ENCODE data around the gene ODAM. TPM values are rescaled to one million over a fixed set of nuclear protein-coding genes. Genes with fewer than 3 reads are reported as not detected.
"Not testable (repeated sequence)": the region's sequence is repeated elsewhere in the genome, so short reads cannot be mapped to it uniquely, and the experiment has no call there.

ODAM gene
- total RNA-seq, 1 donor from 2014 or later = not detected

GRCh38 chr4:70236125-70236524, 40.6 kb downstream of the ODAM start:
- DNase-seq (ENCODE audit: low read depth) (no peak), FAIRE-seq (no peak)
- TF ChIP-seq CTCF (IDR thresholded peaks at IDR 0.05; ENCODE audit: insufficient read depth, low read length, severe bottlenecking) = no peak
- Histone ChIP-seq H3K36me3 (ENCODE audit: control insufficient read depth, insufficient read depth, low read length) (no peaks in the 10 kb centered on the region), H3K4me3 (ENCODE audit: low read depth, low read length) (no peak overlapping the region), H3K27me3 (ENCODE audit: control insufficient read depth, insufficient read depth, low read length) (no peaks in the 10 kb centered on the region)

- no peak for TF ChIP-seq CTCF (IDR thresholded peaks at IDR 0.05; ENCODE audit: insufficient read depth, low read length, severe bottlenecking)
- FAIRE-seq (no peak), DNase-seq (ENCODE audit: low read depth) (no peak)
- no peak overlapping the region for H3K4me3 ChIP-seq (ENCODE audit: low read depth, low read length)
- H3K36me3 ChIP-seq (ENCODE audit: control insufficient read depth, insufficient read depth, low read length) = no peaks in the 10 kb centered on the region
- no peaks in the 10 kb centered on the region for H3K27me3 ChIP-seq (ENCODE audit: control insufficient read depth, insufficient read depth, low read length)
Measured at GRCh38 chr4:70239131-70239883, 43.8 kb downstream of the ODAM start.

- FAIRE-seq = no peak
- no peak for TF ChIP-seq CTCF (IDR thresholded peaks at IDR 0.05; ENCODE audit: insufficient read depth, low read length, severe bottlenecking)
Measured at GRCh38 chr4:70239884-70240591, 44.5 kb downstream of the ODAM start.

GRCh38 chr4:70242297-70242696, 46.8 kb downstream of the ODAM start, which contains the start of gene CSN3:
Gene CSN3 (plus strand): TSS chr4:70242597. CDS start chr4:70244820, 2,223 bp downstream.
- not testable (repeated sequence) for H3K36me3 ChIP-seq (ENCODE audit: control insufficient read depth, insufficient read depth, low read length); H3K27me3 ChIP-seq (ENCODE audit: control insufficient read depth, insufficient read depth, low read length); FAIRE-seq; H3K4me3 ChIP-seq (ENCODE audit: low read depth, low read length); DNase-seq (ENCODE audit: low read depth)

More at GRCh38 chr4:70239884-70240591, 44.5 kb downstream of the ODAM start:
- no peaks in the 10 kb centered on the region for H3K27me3 ChIP-seq (ENCODE audit: control insufficient read depth, insufficient read depth, low read length)
- H3K4me3 ChIP-seq (ENCODE audit: low read depth, low read length) = no peak overlapping the region
- H3K36me3 ChIP-seq (ENCODE audit: control insufficient read depth, insufficient read depth, low read length) = no peaks in the 10 kb centered on the region
- DNase-seq (ENCODE audit: low read depth) = no peak

- FAIRE-seq (no peak), DNase-seq (ENCODE audit: low read depth) (no peak)
- no peak for TF ChIP-seq CTCF (IDR thresholded peaks at IDR 0.05; ENCODE audit: insufficient read depth, low read length, severe bottlenecking)
- Histone ChIP-seq H3K27me3 (ENCODE audit: control insufficient read depth, insufficient read depth, low read length) (no peaks in the 10 kb centered on the region), H3K4me3 (ENCODE audit: low read depth, low read length) (no peak overlapping the region), H3K36me3 (ENCODE audit: control insufficient read depth, insufficient read depth, low read length) (no peaks in the 10 kb centered on the region)
Measured at GRCh38 chr4:70243091-70243490, 47.6 kb downstream of the ODAM start.

- no peaks in the 10 kb centered on the region for H3K27me3 ChIP-seq (ENCODE audit: control insufficient read depth, insufficient read depth, low read length)
- no peak for TF ChIP-seq CTCF (IDR thresholded peaks at IDR 0.05; ENCODE audit: insufficient read depth, low read length, severe bottlenecking)
- no peak for FAIRE-seq
- DNase-seq (ENCODE audit: low read depth) = no peak
- H3K36me3 ChIP-seq (ENCODE audit: control insufficient read depth, insufficient read depth, low read length) = no peaks in the 10 kb centered on the region
- H3K4me3 ChIP-seq (ENCODE audit: low read depth, low read length) = no peak overlapping the region
Measured at GRCh38 chr4:70251250-70251944, 55.9 kb downstream of the ODAM start.

Measured in bronchial epithelial cell (primary cell).